ENCODE measurements around the gene ERC1.
"Not testable (repeated sequence)": the region's sequence is repeated elsewhere in the genome, so short reads cannot be mapped to it uniquely, and the experiment has no call there.

ERC1 gene

GRCh38 chr12:1093166-1093751 is 102.2 kb downstream of the ERC1 start:
- Histone ChIP-seq H3K9me3 (ENCODE audit: control insufficient read depth, insufficient read depth, low read length) (no peaks in the 10 kb centered on the region), H3K4me1 (ENCODE audit: insufficient read depth, low read length) (no peaks in the 10 kb centered on the region), H3K9ac (ENCODE audit: low read depth, low read length) (no peak overlapping the region), H3K36me3 (ENCODE audit: insufficient read depth, low read length) (no peaks in the 10 kb centered on the region)

DNA sequence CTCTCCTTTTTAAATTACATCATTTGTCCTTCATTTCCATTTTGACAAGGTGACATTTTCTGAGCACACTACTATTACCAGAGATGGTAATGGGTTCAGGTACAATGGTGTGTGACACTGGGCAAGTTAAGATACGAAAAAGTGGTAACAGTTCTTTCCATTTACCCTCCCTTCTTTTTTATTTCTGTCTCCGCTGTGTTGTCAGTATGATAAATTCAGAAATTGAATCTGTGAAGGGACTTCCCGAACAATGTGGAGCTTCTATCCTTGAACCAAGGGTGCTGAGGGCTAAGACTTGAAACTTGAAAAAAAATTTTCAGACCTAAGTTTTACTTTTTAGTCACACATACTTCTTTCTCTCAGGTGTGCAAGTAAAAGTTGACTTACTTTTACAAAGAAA is 103.7 kb downstream of the ERC1 start:
- H3K36me3 ChIP-seq (ENCODE audit: insufficient read depth, low read length), result no peaks in the 10 kb centered on the region
- no peaks in the 10 kb centered on the region for H3K9me3 ChIP-seq (ENCODE audit: control insufficient read depth, insufficient read depth, low read length)
- H3K4me1 ChIP-seq (ENCODE audit: insufficient read depth, low read length), result no peaks in the 10 kb centered on the region
- no peak overlapping the region for H3K9ac ChIP-seq (ENCODE audit: low read depth, low read length)

DNA sequence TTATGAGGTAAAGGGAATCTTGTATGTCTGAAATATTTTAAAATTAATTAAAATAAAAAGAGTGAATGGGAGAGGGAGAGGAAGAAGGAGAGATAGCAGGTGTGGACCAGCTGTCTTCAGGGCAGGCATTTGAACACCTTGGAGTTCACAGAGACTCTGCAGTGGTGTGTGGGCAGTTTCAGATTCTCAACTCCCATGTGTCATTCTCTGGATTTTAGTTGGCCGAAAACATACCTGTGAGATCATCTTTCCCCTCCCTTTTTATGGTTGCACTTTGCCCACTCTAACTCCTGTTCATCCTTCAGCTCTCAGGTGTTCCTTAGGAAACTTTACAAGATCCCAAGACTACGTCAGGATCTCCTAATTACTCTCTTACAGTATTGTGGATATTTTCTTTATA is 108.1 kb downstream of the ERC1 start:
- H3K36me3 ChIP-seq (ENCODE audit: insufficient read depth, low read length), result no peaks in the 10 kb centered on the region
- no peak overlapping the region for H3K9ac ChIP-seq (ENCODE audit: low read depth, low read length)
- no peaks in the 10 kb centered on the region; the same call in 1 of the 2 replicates for H3K4me1 ChIP-seq (ENCODE audit: insufficient read depth, low read length)
- no peaks in the 10 kb centered on the region for H3K9me3 ChIP-seq (ENCODE audit: control insufficient read depth, insufficient read depth, low read length)

- not testable (repeated sequence) for H3K9me3 ChIP-seq (ENCODE audit: control insufficient read depth, insufficient read depth, low read length); H3K4me1 ChIP-seq (ENCODE audit: insufficient read depth, low read length); H3K9ac ChIP-seq (ENCODE audit: low read depth, low read length)
Observed at GRCh38 chr12:1099618-1100017, 108.6 kb downstream of the ERC1 start.

DNA sequence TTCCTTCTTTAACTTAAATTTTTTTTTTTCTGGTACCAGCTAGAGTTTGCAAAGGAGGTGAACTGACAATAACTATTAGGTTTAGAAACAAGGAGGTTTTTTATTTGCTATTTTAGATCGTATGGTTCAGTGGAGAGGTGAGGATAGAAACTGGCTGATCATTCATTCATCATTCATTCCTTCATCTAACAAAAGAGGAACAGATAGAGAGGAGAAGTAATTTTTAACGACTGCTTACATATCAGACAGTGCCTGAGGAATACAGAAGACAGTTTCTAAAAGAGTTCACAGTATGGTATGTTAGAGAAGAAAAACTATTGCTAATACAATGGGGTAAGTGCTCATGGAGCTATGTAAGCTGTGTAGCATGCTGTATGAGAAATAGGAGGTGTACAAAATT is 111.1 kb downstream of the ERC1 start:
- no peak overlapping the region for H3K9ac ChIP-seq (ENCODE audit: low read depth, low read length)
- no peaks in the 10 kb centered on the region; the same call in none of the 2 replicates for H3K4me1 ChIP-seq (ENCODE audit: insufficient read depth, low read length)
- H3K36me3 ChIP-seq (ENCODE audit: insufficient read depth, low read length), result no peaks in the 10 kb centered on the region
- no peaks in the 10 kb centered on the region for H3K9me3 ChIP-seq (ENCODE audit: control insufficient read depth, insufficient read depth, low read length)

More at GRCh38 chr12:1099618-1100017, 108.6 kb downstream of the ERC1 start:
- H3K36me3 ChIP-seq (ENCODE audit: insufficient read depth, low read length), result not testable (repeated sequence)

DNA sequence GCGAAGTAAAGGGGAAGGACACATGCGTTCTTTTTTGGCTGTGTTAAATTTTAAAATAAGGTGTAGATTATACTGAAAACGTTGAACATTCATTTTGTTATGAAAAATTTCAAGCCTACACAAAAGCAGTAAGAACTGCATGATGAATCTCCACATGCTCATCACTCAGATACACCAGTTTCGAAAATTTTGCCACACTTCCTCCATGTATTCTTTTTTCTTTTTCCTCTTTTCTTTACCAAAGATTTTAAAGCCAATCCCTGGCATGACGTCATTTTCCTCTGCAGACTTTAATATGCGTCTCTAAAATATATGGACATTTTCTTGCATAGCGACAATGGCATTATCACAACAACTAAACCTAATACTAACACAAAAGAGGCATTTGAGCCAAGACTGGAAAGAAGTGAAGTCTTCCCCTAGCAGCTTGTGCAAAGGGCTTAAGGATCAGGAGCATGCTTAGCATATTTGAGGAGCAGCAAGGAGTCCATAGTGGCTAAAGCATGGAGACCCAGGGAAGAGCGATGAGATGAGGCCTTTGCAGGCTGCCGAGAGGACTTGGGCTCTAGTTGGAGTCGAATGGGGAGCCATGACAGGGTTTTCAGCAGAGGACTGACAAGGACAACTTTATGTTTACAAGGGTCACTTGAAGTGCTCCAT is 111.9 kb downstream of the ERC1 start:
- no peaks in the 10 kb centered on the region for H3K9me3 ChIP-seq (ENCODE audit: control insufficient read depth, insufficient read depth, low read length)
- H3K4me1 ChIP-seq (ENCODE audit: insufficient read depth, low read length), result no peaks in the 10 kb centered on the region; the same call in none of the 2 replicates
- no peaks in the 10 kb centered on the region for H3K36me3 ChIP-seq (ENCODE audit: insufficient read depth, low read length)
- H3K9ac ChIP-seq (ENCODE audit: low read depth, low read length), result no peak overlapping the region

- no peaks in the 10 kb centered on the region for H3K36me3 ChIP-seq (ENCODE audit: insufficient read depth, low read length)
- H3K9ac ChIP-seq (ENCODE audit: low read depth, low read length), result no peak overlapping the region
- no peaks in the 10 kb centered on the region for H3K9me3 ChIP-seq (ENCODE audit: control insufficient read depth, insufficient read depth, low read length)
- H3K4me1 ChIP-seq (ENCODE audit: insufficient read depth, low read length), result no peaks in the 10 kb centered on the region; the same call in none of the 2 replicates
Observed at GRCh38 chr12:1103632-1104031, 112.6 kb downstream of the ERC1 start.

DNA sequence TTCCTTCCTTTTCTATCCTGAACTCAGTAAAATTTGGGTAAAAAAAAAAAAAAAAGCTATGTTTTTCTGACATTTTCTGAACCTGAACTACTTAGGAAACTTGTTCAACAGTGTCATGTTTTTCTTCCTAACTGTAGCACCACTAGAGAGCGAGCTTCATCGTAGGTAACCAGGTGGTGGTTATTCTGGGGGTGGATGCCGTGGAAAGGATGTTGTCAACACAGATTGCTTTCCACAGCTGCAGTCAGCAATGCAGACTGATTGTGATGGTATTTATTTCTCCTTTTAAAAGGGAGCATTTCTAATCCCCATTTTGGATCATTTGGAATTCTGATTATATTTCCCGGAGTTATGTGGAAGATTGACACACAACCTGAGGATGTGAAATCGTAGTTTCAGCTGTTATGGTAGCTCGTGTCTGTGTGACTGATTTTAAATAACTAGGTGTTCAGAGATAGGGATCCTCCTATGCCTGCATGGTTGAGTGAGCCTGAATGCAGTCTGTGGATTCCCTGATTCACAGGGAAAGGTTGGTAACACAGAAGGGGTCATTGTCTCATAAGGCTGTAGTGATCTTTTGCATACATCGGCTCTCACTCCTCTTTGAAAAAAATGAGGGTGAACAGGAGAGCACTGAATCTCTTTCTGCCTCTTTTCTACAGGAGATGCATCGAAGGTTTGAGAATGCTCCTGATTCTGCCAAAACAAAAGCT is 113.2 kb downstream of the ERC1 start:
- Histone ChIP-seq H3K4me1 (ENCODE audit: insufficient read depth, low read length) (no peaks in the 10 kb centered on the region; the same call in none of the 2 replicates), H3K9me3 (ENCODE audit: control insufficient read depth, insufficient read depth, low read length) (no peaks in the 10 kb centered on the region), H3K9ac (ENCODE audit: low read depth, low read length) (no peak overlapping the region), H3K36me3 (ENCODE audit: insufficient read depth, low read length) (no peaks in the 10 kb centered on the region)

- no peak overlapping the region for H3K9ac ChIP-seq (ENCODE audit: low read depth, low read length)
- no peaks in the 10 kb centered on the region for H3K36me3 ChIP-seq (ENCODE audit: insufficient read depth, low read length)
- H3K9me3 ChIP-seq (ENCODE audit: control insufficient read depth, insufficient read depth, low read length), result no peaks in the 10 kb centered on the region
- no peaks in the 10 kb centered on the region; the same call in 1 of the 2 replicates for H3K4me1 ChIP-seq (ENCODE audit: insufficient read depth, low read length)
Observed at GRCh38 chr12:1107669-1108068, 116.6 kb downstream of the ERC1 start.

- Histone ChIP-seq H3K9me3 (ENCODE audit: control insufficient read depth, insufficient read depth, low read length) (no peaks in the 10 kb centered on the region), H3K36me3 (ENCODE audit: insufficient read depth, low read length) (no peaks in the 10 kb centered on the region), H3K4me1 (ENCODE audit: insufficient read depth, low read length) (no peaks in the 10 kb centered on the region; the same call in 1 of the 2 replicates), H3K9ac (ENCODE audit: low read depth, low read length) (no peak overlapping the region)
Observed at GRCh38 chr12:1108276-1108675, 117.3 kb downstream of the ERC1 start.

DNA sequence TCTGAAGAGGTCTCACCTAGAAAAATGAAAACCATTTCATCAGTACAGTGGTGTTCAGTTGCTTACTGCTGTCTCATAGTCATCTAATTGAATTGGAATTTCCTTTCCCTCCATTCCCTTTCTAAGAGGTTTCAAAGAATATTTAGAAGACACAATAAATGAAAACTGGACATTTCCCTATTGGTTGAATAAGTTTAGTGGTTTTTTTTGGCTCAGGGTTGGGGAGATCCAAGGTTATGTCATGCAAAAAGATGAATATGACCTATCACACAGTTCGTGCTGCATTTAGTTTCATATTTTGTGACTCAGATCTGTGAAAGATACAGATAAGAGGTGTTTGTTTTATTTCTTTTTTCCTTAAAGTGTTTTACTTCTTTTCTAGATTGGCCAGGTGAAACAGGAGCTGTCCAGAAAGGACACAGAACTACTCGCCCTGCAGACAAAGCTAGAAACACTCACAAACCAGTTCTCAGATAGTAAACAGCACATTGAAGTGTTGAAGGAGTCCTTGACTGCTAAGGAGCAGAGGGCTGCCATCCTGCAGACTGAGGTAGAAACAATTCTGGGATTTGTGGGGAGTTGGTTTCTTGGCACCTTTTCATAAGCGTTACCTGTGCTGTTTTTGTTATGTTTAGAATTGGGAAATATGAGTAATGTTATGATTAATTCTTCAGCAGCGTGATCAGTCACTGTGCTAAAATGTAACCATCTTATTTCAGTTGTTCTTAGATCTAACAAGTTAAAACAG is 124.6 kb downstream of the ERC1 start:
- Histone ChIP-seq H3K9ac (ENCODE audit: low read depth, low read length) (no peak overlapping the region), H3K36me3 (ENCODE audit: insufficient read depth, low read length) (no peaks in the 10 kb centered on the region), H3K9me3 (ENCODE audit: control insufficient read depth, insufficient read depth, low read length) (no peaks in the 10 kb centered on the region), H3K4me1 (ENCODE audit: insufficient read depth, low read length) (no peaks in the 10 kb centered on the region)

GRCh38 chr12:1117371-1117770 is 126.3 kb downstream of the ERC1 start:
- Histone ChIP-seq H3K9ac (ENCODE audit: low read depth, low read length) (no peak overlapping the region), H3K36me3 (ENCODE audit: insufficient read depth, low read length) (no peaks in the 10 kb centered on the region), H3K4me1 (ENCODE audit: insufficient read depth, low read length) (no peaks in the 10 kb centered on the region), H3K9me3 (ENCODE audit: control insufficient read depth, insufficient read depth, low read length) (no peaks in the 10 kb centered on the region)

GRCh38 chr12:1117970-1118563 is 127.0 kb downstream of the ERC1 start:
- Histone ChIP-seq H3K9ac (ENCODE audit: low read depth, low read length) (no peak overlapping the region), H3K4me1 (ENCODE audit: insufficient read depth, low read length) (no peaks in the 10 kb centered on the region), H3K9me3 (ENCODE audit: control insufficient read depth, insufficient read depth, low read length) (no peaks in the 10 kb centered on the region), H3K36me3 (ENCODE audit: insufficient read depth, low read length) (no peaks in the 10 kb centered on the region)

DNA sequence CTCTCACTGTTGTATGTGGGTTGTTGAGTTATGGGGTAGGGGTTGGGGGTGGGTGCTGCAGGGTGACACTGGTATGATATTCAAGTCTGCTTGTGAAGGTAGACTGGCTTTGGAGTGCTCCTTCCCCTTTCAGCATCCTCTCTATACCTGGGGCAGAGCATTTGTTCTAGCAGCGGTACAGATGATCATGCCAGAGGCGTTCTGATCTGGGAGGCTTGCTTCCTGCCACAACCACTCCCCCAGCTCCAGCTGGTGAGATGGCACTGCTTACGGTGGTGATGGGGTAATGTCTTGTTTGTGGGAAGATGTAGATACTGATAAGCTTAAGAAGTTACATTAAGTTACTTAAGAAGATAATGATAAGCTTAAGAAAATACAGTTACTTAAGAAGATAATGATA is 131.8 kb downstream of the ERC1 start:
- H3K36me3 ChIP-seq (ENCODE audit: insufficient read depth, low read length), result no peaks in the 10 kb centered on the region
- no peaks in the 10 kb centered on the region for H3K9me3 ChIP-seq (ENCODE audit: control insufficient read depth, insufficient read depth, low read length)
- no peak overlapping the region for H3K9ac ChIP-seq (ENCODE audit: low read depth, low read length)
- no peaks in the 10 kb centered on the region for H3K4me1 ChIP-seq (ENCODE audit: insufficient read depth, low read length)

Data from ES-I3 (cell line).